DND-41 (cell line): ENCODE results near the gene ZNF273.

Source experiments
- ATAC-seq: fragments of 200-7000 bp; cut with Tn5 transposase; 3 replicates; pipeline ENCODE4 v1.9.1; 2021; ENCODE audit warnings: low read depth; ENCODE audit not compliant: insufficient read depth
- DNase-seq: peaks from one replicate; pipeline ENCODE4 v3.0.0-alpha.2; 2020
- H2AFZ ChIP-seq: 2 replicates; pipeline ENCODE4 v1.6.0; 2012; ENCODE audit warnings: low read depth, low read length
- H3K27ac ChIP-seq: 2 replicates; pipeline ENCODE4 v1.5.1; 2012; ENCODE audit warnings: low read length, inconsistent platforms
- H3K27me3 ChIP-seq: fragments of 200-600 bp; sonication (generic); 2 replicates; pipeline ENCODE4 v1.6.0; 2012; ENCODE audit warnings: low read length, mild to moderate bottlenecking, inconsistent platforms; ENCODE audit not compliant: insufficient read depth, poor library complexity
- H3K36me3 ChIP-seq: 2 replicates; pipeline ENCODE4 v1.5.1; 2012; ENCODE audit warnings: low read length, inconsistent platforms; ENCODE audit not compliant: insufficient read depth
- H3K4me1 ChIP-seq: 2 replicates; pipeline ENCODE4 v1.5.1; 2012; ENCODE audit warnings: mild to moderate bottlenecking, low read length; ENCODE audit not compliant: insufficient read depth
- H3K4me2 ChIP-seq: 2 replicates; pipeline ENCODE4 v1.6.0; 2012; ENCODE audit warnings: mild to moderate bottlenecking, moderate library complexity, low read length, inconsistent platforms; ENCODE audit not compliant: insufficient read depth
- H3K4me3 ChIP-seq, 2 experiments: fragments of 200-600 bp in 1 of 2; shearing (Covaris generic) in 1 of 2; 2 replicates each; pipeline ENCODE4 v1.5.1; 2012 to 2016; ENCODE audit warnings: inconsistent platforms in 2 of 2, low read length in 2 of 2, mild to moderate bottlenecking in 2 of 2, low read depth in 1 of 2, moderate library complexity in 1 of 2
- H3K79me2 ChIP-seq: 2 replicates; pipeline ENCODE4 v1.6.0; 2012; ENCODE audit warnings: low read length, inconsistent platforms; ENCODE audit not compliant: insufficient read depth
- H3K9ac ChIP-seq: 2 replicates; pipeline ENCODE4 v1.6.0; 2012; ENCODE audit warnings: low read depth, mild to moderate bottlenecking, inconsistent platforms, low read length, moderate library complexity
- H3K9me3 ChIP-seq: 2 replicates; pipeline ENCODE4 v1.5.1; 2012; ENCODE audit warnings: low read length, moderate library complexity, mild to moderate bottlenecking, inconsistent platforms; ENCODE audit not compliant: insufficient read depth, severe bottlenecking
- H4K20me1 ChIP-seq: 2 replicates; pipeline ENCODE4 v1.6.0; 2012; ENCODE audit warnings: low read length; ENCODE audit not compliant: insufficient read depth
- EZH2 ChIP-seq: IDR thresholded peaks from 3 replicates; pipeline ENCODE4 v1.6.1; 2012; ENCODE audit warnings: borderline replicate concordance, low read depth, mild to moderate bottlenecking, moderate library complexity, low read length, inconsistent platforms; ENCODE audit not compliant: severe bottlenecking
- TF ChIP-seq, protein P1 (sequence below): IDR thresholded peaks from 2 replicates; pipeline ENCODE4 v1.5.1; 2012; ENCODE audit warnings: borderline replicate concordance, low read length, moderate library complexity, mild to moderate bottlenecking; ENCODE audit not compliant: poor library complexity, severe bottlenecking; ENCODE audit errors: extremely low read depth

The ZNF273 gene

DNA sequence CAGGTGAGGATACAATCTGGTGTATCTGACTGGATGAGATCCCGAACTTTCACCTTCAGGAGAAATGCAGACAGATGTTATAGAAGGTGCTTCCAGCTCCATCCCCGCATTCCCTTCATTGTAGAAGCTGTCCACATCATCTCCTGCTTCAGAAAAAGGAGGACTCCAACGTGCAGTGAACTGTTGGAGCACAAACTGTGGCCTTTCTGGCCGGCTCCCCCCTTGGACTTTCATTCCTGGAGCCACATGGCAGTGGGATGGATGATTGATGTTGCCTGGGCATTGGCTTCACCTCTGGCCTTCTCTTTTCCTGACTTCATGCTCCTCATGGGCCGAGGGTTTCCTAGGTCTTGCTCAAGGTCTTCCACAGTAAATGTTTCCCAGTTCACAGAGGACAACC is 29.6 kb upstream of the ZNF273 start:
- Histone ChIP-seq H3K4me2 (no peak overlapping the region), H4K20me1 (no peaks in the 10 kb centered on the region), H2AFZ (no peak overlapping the region), H3K27me3 (no peaks in the 10 kb centered on the region), H3K36me3 (no peaks in the 10 kb centered on the region), H3K9me3 (peaks cover 48% of the 10 kb centered on the region), H3K79me2 (no peaks in the 10 kb centered on the region), H3K4me1 (peaks cover 6% of the 10 kb centered on the region; the same call in 1 of the 2 replicates), H3K4me3 (no peak overlapping the region), H3K27ac (no peak overlapping the region), H3K9ac (no peak overlapping the region)
- no peak for ATAC-seq
- TF ChIP-seq, protein P1, sequence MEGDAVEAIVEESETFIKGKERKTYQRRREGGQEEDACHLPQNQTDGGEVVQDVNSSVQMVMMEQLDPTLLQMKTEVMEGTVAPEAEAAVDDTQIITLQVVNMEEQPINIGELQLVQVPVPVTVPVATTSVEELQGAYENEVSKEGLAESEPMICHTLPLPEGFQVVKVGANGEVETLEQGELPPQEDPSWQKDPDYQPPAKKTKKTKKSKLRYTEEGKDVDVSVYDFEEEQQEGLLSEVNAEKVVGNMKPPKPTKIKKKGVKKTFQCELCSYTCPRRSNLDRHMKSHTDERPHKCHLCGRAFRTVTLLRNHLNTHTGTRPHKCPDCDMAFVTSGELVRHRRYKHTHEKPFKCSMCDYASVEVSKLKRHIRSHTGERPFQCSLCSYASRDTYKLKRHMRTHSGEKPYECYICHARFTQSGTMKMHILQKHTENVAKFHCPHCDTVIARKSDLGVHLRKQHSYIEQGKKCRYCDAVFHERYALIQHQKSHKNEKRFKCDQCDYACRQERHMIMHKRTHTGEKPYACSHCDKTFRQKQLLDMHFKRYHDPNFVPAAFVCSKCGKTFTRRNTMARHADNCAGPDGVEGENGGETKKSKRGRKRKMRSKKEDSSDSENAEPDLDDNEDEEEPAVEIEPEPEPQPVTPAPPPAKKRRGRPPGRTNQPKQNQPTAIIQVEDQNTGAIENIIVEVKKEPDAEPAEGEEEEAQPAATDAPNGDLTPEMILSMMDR, result no peak
- TF ChIP-seq EZH2, result no peak
- peak; percentile 1 for DNase-seq

DNA sequence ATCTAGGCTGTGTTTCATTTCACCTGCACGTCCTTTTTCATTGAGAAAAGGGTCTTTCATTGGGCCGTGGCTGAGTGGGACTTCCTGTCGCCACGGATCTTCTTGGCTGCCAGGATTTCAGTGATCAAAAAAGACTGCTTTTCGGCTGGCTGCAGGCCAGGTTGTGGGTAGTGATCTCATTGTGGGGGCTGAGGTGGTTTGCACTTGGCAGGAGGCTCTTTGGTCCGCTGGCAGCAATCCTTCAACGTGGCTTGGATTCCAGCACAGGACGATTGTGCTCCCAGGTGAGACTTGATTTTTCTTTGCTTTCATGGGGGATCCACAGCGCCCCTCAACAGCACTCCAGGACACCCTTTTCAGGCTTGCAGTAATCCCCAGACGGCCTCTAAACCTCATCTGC is 29.0 kb upstream of the ZNF273 start:
- TF ChIP-seq, protein P1, result no peak
- no peak for TF ChIP-seq EZH2
- ATAC-seq (peak; percentile 71), DNase-seq (peak; percentile 59)
- Histone ChIP-seq H3K27me3 (no peaks in the 10 kb centered on the region), H3K4me2 (no peak overlapping the region), H3K36me3 (no peaks in the 10 kb centered on the region), H3K4me1 (peaks cover 6% of the 10 kb centered on the region; the same call in 1 of the 2 replicates), H3K27ac (no peak overlapping the region), H3K9ac (no peak overlapping the region), H2AFZ (no peak overlapping the region), H3K9me3 (peaks cover 53% of the 10 kb centered on the region), H3K79me2 (no peaks in the 10 kb centered on the region), H4K20me1 (no peaks in the 10 kb centered on the region), H3K4me3 (no peak overlapping the region)

DNA sequence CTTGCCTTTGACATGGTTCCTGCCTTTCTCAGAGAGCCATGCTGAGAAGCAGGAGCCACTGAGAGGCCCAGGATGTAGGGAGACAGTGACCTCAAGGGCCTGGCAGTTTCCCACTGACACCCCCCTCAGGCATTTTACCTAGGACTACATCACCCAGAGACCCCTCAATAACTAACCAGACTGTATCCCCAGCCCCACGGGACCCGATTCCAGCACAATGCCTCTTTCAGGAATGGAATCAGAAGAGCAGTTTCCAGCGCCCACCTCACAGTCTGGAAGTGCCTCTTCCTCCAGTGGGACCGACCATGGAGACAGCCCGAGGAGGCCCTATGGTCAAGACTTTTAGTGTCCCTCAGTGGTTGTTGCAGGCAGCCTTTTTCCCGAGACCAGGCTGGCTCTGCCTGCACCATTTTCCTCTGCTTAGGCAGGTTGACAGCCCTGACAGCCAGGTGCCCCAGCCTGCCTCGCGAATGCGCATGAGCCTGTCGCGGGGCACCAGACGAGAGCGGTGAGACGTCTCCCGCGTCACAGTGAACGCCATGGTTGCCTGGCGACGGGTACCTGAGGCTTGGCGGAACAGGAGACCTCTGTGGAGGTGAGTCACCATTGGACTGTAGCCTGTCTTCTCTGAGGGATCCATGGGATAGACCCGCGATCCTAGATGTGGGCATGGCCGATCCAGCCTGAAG is 28.4 kb upstream of the ZNF273 start:
- Histone ChIP-seq H3K9ac (no peak overlapping the region), H3K27ac (no peak overlapping the region), H3K79me2 (no peaks in the 10 kb centered on the region), H3K9me3 (peaks cover 50% of the 10 kb centered on the region), H3K36me3 (no peaks in the 10 kb centered on the region), H3K27me3 (no peaks in the 10 kb centered on the region), H3K4me2 (no peak overlapping the region), H2AFZ (no peak overlapping the region), H3K4me1 (peaks cover 6% of the 10 kb centered on the region; the same call in 1 of the 2 replicates), H3K4me3 (no peak overlapping the region), H4K20me1 (no peaks in the 10 kb centered on the region)
- no peak for TF ChIP-seq EZH2
- TF ChIP-seq, protein P1, result no peak
- DNase-seq (peak; percentile 0), ATAC-seq (0 out of 3 replicates have a peak, but pooled peaks have one; percentile 12)
